Left kidney (tissue), 2 donors: ENCODE data around the gene CPNE2. TPM values are rescaled to one million over a fixed set of nuclear protein-coding genes. Genes with fewer than 3 reads are reported as not detected.

Experiments
- DNase-seq: peaks from one replicate; pipeline ENCODE4 v3.0.0-alpha.2; 2013
- polyA plus RNA-seq: library from polyadenylated mRNA; unstranded; fragments of 120-200 nt; gene quantifications from one replicate; pipeline ENCODE4 v1.2.1, GENCODE V29; 2013; ENCODE audit not compliant: insufficient read length

Gene CPNE2
- polyA plus RNA-seq, 1 donor: 27.4 TPM

GRCh38 chr16:57144027-57144426 lies 51.6 kb downstream of the CPNE2 start:
- DNase-seq: no peak

GRCh38 chr16:57145046-57146021 lies 53.0 kb downstream of the CPNE2 start:
- no peak for DNase-seq

GRCh38 chr16:57146040-57146647 lies 53.8 kb downstream of the CPNE2 start:
- no peak for DNase-seq

- DNase-seq: no peak
These were observed 54.4 kb downstream of the CPNE2 start for GRCh38 chr16:57146735-57147134.

GRCh38 chr16:57147381-57148221 lies 55.2 kb downstream of the CPNE2 start:
- DNase-seq: peak; percentile 41

GRCh38 chr16:57148481-57148880 lies 56.1 kb downstream of the CPNE2 start:
- no peak for DNase-seq

- no peak for DNase-seq
These were observed 57.0 kb downstream of the CPNE2 start for GRCh38 chr16:57149391-57149790.

- no peak for DNase-seq
These were observed 58.4 kb downstream of the CPNE2 start for GRCh38 chr16:57150682-57151330.

GRCh38 chr16:57151369-57151768 lies 59.0 kb downstream of the CPNE2 start:
- DNase-seq: no peak

- no peak for DNase-seq
These were observed 60.0 kb downstream of the CPNE2 start for GRCh38 chr16:57152096-57153093.

GRCh38 chr16:57153841-57154240 lies 61.5 kb downstream of the CPNE2 start:
- no peak for DNase-seq

- DNase-seq: no peak
These were observed 63.4 kb downstream of the CPNE2 start for GRCh38 chr16:57155702-57156350.

GRCh38 chr16:57156351-57156703 lies 63.9 kb downstream of the CPNE2 start:
- no peak for DNase-seq

- no peak for DNase-seq
These were observed 65.2 kb downstream of the CPNE2 start for GRCh38 chr16:57157533-57157932.

GRCh38 chr16:57159447-57159846 lies 67.1 kb downstream of the CPNE2 start:
- no peak for DNase-seq

GRCh38 chr16:57163842-57164241 lies 71.5 kb downstream of the CPNE2 start:
- DNase-seq: no peak

- no peak for DNase-seq
These were observed 73.1 kb downstream of the CPNE2 start for GRCh38 chr16:57165483-57165882.

GRCh38 chr16:57165938-57166337 lies 73.6 kb downstream of the CPNE2 start:
- no peak for DNase-seq

GRCh38 chr16:57166451-57166850 lies 74.1 kb downstream of the CPNE2 start:
- DNase-seq: no peak

- no peak for DNase-seq
These were observed 74.6 kb downstream of the CPNE2 start for GRCh38 chr16:57166951-57167350.
